Right lobe of liver (tissue), 6 donors: ENCODE data around the gene SRSF2. TPM values are rescaled to one million over a fixed set of nuclear protein-coding genes. Genes with fewer than 3 reads are reported as not detected.

Experiments
- ATAC-seq, 4 donors: fragments of 200-7000 bp; cut with Tn5 transposase; one replicate each; pipeline ENCODE4 v1.9.1; 2020; ENCODE audit warnings: mild to moderate bottlenecking in 4 of 4, moderate library complexity in 4 of 4
- DNase-seq, 3 donors: peaks; one replicate each; pipeline ENCODE4 v3.0.0-alpha.2; 2020
- H3K27ac ChIP-seq, 3 donors: fragments of 200-600 bp; one replicate each; pipeline ENCODE4 v1.8.0; 2022
- H3K27me3 ChIP-seq, 2 donors: fragments of 200-600 bp; one replicate each; pipeline ENCODE4 v1.8.0; 2022
- H3K36me3 ChIP-seq, 4 donors: fragments of 200-600 bp; sonication (generic) in 1 of 4; one replicate each; pipeline versions ENCODE4 v1.5.1 to v1.8.0; 2017 to 2022; ENCODE audit warnings: control low read depth in 1 of 4
- H3K4me1 ChIP-seq, 4 donors: fragments of 200-600 bp; sonication (generic) in 1 of 4; one replicate each; pipeline versions ENCODE4 v1.5.1 to v1.8.0; 2017 to 2022; ENCODE audit warnings: control low read depth in 1 of 4
- H3K4me3 ChIP-seq, 3 donors: fragments of 200-600 bp; one replicate each; pipeline ENCODE4 v1.8.0; 2022
- H3K9me3 ChIP-seq, 4 donors: fragments of 200-600 bp; sonication (generic) in 1 of 4; one replicate each; pipeline versions ENCODE4 v1.5.1 to v1.8.0; 2017 to 2022; ENCODE audit warnings: control low read depth in 1 of 4
- POLR2A ChIP-seq: fragments of 450-650 bp; IDR thresholded peaks from one replicate; pipeline ENCODE4 v1.6.1; 2017; ENCODE audit warnings: antibody characterized with exemption, mild to moderate bottlenecking
- WGBS: methylation state at CpG from one replicate; pipeline ENCODE4 v1.1.6; 2018; ENCODE audit warnings: low coverage, low lambda C conversion rate; ENCODE audit not compliant: insufficient coverage; ENCODE audit errors: missing lambda C conversion rate; 5-methylcytosine and 5-hydroxymethylcytosine counted together
- intact Hi-C, 2 donors: fragments of 100-400 bp; cut with DNase I; formaldehyde crosslinking; loops; one replicate each; pipeline versions ENCODE4 v1.11.2 to v1.14.1; 2022
- long read RNA-seq: library from polyadenylated mRNA; unstranded; transcript quantifications from one replicate; pipeline ENCODE4 v2.0.0, GENCODE V29; 2019
- total RNA-seq, 6 experiments: library from RNA; depleted of rRNA in 2 of 6; stranded (reverse); fragments of >200 nt in 2 of 6; fragmentation: NEBNext Ultra II Directional in 3 of 6; extraction: Animal tissue kit (Norgen Biotek cat#: 25700) in 3 of 6; gene quantifications; one replicate each; pipeline versions ENCODE4 v1.1.0 to v1.2.4, GENCODE V29; 2016 to 2023
- TF ChIP-seq, protein P1 (sequence below), 4 donors: fragments of 200-600 bp in 3 of 4; fragments of 450-650 bp in 1 of 4; IDR thresholded peaks; one replicate each; pipeline versions ENCODE4 v1.5.1 to v1.8.0; 2016 to 2022; ENCODE audit warnings: antibody characterized with exemption in 4 of 4, mild to moderate bottlenecking in 2 of 4
- donor health status: DM: no; HTN: yes; CAD: no.
- donor health status: DM: no; HTN: no; CAD: no.
- donor health status: DM: no; HTN: no; CAD: no.
- donor health status: DM: no; HTN: yes; CAD: no.
- donor health status: DM: no; HTN: yes; CAD: no.

Gene SRSF2, protein sequence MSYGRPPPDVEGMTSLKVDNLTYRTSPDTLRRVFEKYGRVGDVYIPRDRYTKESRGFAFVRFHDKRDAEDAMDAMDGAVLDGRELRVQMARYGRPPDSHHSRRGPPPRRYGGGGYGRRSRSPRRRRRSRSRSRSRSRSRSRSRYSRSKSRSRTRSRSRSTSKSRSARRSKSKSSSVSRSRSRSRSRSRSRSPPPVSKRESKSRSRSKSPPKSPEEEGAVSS
- total RNA-seq, result 100 to 1,000 TPM in 1 of 6 experiments, 10 to 100 TPM in 5; 62.4 to 106 (median 86.0) TPM
- long read RNA-seq, transcript SRSF2-202 (3 exons, 1,927 nt), result major isoform, 9 of 21 reads
- long read RNA-seq, partial matches to known transcripts, result 1 of 21 reads
- long read RNA-seq, other reads (novel, unspliced or antisense), result 5 of 21 reads

- Histone ChIP-seq H3K4me3 (peak within 1 kb of the TSS; percentile 95 to 100 (median 97)), H3K27me3 (no peaks in the 10 kb centered on the region), H3K27ac (peak within 1 kb of the TSS; percentile 96 to 99 (median 96)), H3K9me3 (no peaks in the 10 kb centered on the region), H3K4me1 (peaks cover 0 to 44% (median 15%) of the 10 kb centered on the region in 4 donors), H3K36me3 (peaks cover 0 to 45% (median 15%) of the 10 kb centered on the region in 4 donors)
- DNase-seq (peak; percentile 99), ATAC-seq (peak; percentile 84 to 89 (median 87))
- intact Hi-C loops, result no loop called here
- 0% methylated on average over 7 of the region's 60 CpGs for WGBS
- TF ChIP-seq, protein P1, sequence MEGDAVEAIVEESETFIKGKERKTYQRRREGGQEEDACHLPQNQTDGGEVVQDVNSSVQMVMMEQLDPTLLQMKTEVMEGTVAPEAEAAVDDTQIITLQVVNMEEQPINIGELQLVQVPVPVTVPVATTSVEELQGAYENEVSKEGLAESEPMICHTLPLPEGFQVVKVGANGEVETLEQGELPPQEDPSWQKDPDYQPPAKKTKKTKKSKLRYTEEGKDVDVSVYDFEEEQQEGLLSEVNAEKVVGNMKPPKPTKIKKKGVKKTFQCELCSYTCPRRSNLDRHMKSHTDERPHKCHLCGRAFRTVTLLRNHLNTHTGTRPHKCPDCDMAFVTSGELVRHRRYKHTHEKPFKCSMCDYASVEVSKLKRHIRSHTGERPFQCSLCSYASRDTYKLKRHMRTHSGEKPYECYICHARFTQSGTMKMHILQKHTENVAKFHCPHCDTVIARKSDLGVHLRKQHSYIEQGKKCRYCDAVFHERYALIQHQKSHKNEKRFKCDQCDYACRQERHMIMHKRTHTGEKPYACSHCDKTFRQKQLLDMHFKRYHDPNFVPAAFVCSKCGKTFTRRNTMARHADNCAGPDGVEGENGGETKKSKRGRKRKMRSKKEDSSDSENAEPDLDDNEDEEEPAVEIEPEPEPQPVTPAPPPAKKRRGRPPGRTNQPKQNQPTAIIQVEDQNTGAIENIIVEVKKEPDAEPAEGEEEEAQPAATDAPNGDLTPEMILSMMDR (IDR thresholded peaks at IDR 0.05), result no peak
- TF ChIP-seq POLR2A, result peak; percentile 100
Measured at GRCh38 chr17:76737082-76737675, at the start of gene SRSF2. Gene SRSF2 (minus strand): TSS chr17:76737331. CDS start chr17:76737160, 171 bp downstream.

DNA sequence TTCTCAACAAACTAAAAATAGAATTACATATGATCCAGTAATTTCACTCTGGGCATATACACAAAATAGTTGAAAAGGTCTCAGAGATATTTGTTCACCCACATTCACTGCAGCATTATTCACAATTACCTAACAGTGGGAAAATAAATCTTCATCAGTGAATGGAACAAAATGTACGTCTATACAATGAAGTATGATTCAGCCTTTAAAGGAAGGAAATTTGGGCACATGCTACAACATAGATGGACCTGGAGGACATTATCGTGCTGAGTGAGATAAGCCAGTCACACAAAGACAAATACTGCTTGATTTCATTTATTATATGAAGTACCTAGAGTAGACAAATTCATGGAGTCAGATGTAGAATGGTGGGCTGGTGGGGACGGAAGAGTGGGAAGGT is 47.8 kb upstream of the SRSF2 start:
- TF ChIP-seq POLR2A, result no peak
- TF ChIP-seq, protein P1 (IDR thresholded peaks at IDR 0.05), result no peak
- no peak overlapping the region for H3K27ac ChIP-seq
- no peak overlapping the region for H3K4me3 ChIP-seq
- intact Hi-C loops, result no loop called here
- peaks cover 0 to 8% (median 2%) of the 10 kb centered on the region in 4 donors for H3K36me3 ChIP-seq
- H3K4me1 ChIP-seq, result no peaks in the 10 kb centered on the region
- DNase-seq (no peak), ATAC-seq (no peak)
- WGBS, result 76% methylated on average over 2 of the region's 3 CpGs
- H3K27me3 ChIP-seq, result no peaks in the 10 kb centered on the region
- no peaks in the 10 kb centered on the region for H3K9me3 ChIP-seq

GRCh38 chr17:76783146-76783545 is 46.0 kb upstream of the SRSF2 start:
- Histone ChIP-seq H3K27me3 (no peaks in the 10 kb centered on the region), H3K9me3 (no peaks in the 10 kb centered on the region), H3K4me1 (no peaks in the 10 kb centered on the region), H3K36me3 (peaks cover 0 to 14% (median 2%) of the 10 kb centered on the region in 4 donors), H3K27ac (no peak overlapping the region), H3K4me3 (no peak overlapping the region)
- WGBS, result 74% methylated on average over 5 of the region's 5 CpGs
- DNase-seq (no peak), ATAC-seq (no peak)
- intact Hi-C loops, result no loop called here
- no peak for TF ChIP-seq POLR2A
- TF ChIP-seq, protein P1 (IDR thresholded peaks at IDR 0.05), result no peak

DNA sequence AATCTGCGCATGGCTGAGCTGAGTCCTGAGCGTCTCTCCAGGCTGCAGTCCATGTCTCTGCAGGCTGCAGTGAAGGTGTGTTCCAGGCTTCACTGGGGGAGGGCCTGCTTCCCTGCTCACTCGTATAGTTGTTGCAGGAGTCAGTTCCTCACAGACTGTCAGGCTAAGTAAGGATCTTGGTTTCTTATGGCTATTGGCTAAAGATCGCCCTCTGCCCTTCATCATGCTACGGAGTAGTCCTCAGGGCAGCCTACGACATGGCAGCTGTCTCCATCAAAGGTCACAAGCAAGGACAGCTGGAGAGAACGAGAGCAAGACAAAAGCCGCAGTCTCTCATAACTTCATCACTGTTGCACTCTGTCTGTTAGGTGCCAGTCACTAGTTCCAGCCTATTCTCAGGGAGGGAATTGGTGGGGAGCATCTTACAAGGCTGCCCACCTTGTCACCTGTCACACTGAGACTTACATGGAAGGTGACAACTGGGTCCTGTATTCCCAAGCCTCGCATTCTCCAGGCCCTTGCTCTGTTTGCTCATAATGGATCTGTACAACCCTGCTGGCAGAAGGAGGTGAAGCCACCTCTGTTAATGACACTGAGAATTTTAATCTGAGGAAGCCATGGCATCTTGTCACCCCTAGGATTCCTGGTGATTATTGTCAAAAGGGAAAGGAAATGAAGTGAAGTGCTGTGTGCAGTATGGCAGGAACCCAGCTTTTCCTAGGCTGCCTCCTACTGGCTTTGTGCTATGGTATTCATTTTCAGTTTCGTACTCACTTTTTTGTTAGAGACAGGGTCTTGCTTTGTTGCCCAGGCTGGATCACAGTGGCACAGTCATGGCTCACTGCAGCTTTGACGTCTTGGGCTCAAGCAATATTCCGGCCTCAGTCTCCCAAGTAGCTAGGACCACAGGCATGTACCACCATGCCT is 44.2 kb upstream of the SRSF2 start:
- Histone ChIP-seq H3K36me3 (peaks cover 0 to 29% (median 4%) of the 10 kb centered on the region in 4 donors), H3K27me3 (no peaks in the 10 kb centered on the region), H3K4me3 (no peak overlapping the region), H3K27ac (no peak overlapping the region), H3K9me3 (no peaks in the 10 kb centered on the region), H3K4me1 (no peaks in the 10 kb centered on the region)
- TF ChIP-seq POLR2A, result no peak
- TF ChIP-seq, protein P1 (IDR thresholded peaks at IDR 0.05), result no peak
- intact Hi-C loops, result no loop called here
- no peak for DNase-seq
- no peak for ATAC-seq
- 84% methylated on average over 7 of the region's 12 CpGs for whole genome bisulfite sequencing
